Stimulated activated CD8-positive, alpha-beta memory T cell treated with anti-CD3 and anti-CD28 coated beads, Interleukin-12 subunit alpha, Interleukin-12 subunit beta, amount 100 ng/mL, for 4 hours (primary cell): Measurements from ENCODE around the gene SPTBN1.

ENCODE experiments used
- DNase-seq: peaks from one replicate; pipeline ENCODE4 v3.0.0-alpha.2; 2020; ENCODE audit warnings: low read depth

SPTBN1 gene

DNA sequence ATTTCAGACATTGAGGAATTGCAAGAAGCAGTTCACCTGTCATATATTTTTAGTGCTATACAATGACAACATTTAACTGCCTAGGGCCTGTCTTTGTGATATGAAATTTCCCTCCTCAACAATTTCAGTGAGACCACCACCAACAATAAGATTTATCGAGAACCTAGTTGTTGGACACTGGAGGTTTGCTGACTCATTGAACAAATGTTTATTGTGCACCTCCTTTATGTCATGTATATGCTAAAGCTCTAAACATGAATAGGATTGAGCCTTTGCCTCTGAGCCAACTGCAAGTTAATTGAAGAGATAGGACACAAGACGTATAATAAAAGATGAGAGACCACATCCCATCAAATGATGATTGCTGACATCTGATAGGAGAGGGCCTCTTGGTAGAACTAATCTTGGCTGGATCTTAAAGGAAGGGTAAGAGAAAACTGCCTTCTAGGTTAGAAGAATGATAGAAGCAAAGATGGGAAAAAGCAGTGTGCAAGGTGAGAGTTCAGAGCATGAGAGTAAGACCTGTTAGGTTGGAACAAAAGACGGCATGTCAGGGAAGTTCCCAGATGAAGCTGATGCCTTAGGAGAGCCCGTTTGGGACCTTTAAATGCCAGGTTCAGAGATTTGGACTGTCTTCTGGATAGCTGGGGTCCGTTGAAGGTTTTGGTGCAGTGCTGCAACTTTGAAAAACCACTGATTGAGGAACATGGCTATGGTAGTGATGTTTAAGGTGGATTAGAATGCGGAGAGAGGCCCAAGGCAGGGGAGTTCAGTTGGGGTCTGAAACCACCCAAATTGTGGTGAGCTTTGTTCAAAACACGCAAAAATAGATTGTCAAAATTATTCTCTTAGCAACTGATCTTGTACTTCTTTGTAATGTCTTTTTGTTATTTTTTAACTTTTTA is 134.3 kb downstream of the SPTBN1 start:
- DNase-seq: no peak

- DNase-seq: no peak
Measured at GRCh38 chr2:54591551-54591950, 135.4 kb downstream of the SPTBN1 start.

DNA sequence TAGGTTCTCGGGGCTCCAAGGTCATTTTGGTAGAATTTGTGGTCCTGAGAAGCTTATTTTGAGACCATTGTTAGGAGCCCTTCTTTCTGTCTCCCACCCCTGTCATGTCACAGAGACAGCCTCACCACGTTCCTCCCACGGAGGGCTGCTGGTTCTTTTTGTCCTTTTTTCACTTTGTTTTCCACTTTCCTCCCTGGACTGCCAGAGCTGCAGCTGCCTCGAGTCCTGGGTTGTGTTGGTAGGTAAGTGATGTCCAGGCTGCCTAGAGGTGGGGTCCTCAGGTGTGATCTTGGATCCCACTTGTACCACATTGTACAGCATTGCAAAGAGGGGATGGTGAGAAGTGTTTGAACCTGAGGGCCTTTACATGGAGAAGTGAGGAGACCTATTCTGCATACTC is 137.1 kb downstream of the SPTBN1 start:
- DNase-seq: no peak

DNA sequence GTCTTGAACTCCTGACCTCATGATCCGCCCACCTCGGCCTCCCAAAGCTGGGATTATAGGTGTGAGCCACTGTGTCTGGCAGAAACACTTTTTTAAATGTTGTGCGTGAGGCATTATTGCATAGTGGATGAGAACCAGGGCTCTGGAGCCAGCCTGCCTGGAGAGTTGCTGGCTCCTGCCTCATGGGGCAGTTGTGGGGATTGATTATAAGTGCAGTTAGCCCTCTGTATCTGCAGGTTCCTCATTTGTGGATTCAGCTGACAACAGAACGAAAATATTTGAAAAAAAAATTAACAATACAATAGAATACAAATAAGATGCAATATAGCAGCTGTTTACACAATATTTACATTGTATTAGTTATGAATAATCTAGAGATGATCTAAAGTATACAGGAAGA is 137.9 kb downstream of the SPTBN1 start:
- no peak for DNase-seq

DNA sequence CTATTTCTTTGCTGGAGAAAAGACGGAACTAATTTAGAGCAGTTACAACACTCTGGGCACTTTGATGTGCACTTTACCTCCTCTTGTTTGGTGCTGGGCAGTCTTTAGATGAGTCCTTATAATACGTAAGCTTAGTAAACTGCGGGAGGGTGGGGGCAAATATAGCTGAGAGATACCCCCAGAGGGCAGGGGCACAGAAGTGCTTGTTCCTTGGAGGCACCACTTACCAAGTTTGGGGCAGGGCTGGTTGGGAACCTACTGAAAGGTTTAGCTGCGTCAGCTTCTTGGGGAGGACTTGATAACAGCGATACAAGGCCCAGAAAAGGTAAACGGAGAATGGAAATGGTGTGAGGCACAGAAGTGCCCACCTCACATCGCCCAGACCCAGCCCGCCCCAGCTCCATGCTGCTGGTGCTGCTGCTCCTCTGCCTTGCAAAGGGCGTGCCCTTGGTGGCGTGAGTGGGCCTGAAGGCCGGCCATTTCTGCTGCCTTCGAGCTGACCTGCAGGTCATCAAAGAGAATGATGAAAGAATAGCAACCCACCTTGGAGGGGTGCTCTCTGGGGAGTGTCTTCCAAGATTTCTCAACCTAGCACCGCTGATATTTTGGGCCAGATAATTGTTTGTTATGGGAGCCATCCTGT is 139.2 kb downstream of the SPTBN1 start:
- no peak for DNase-seq

GRCh38 chr2:54595999-54596902 is 140.1 kb downstream of the SPTBN1 start:
- no peak for DNase-seq

- no peak for DNase-seq
Measured at GRCh38 chr2:54597153-54597848, 141.2 kb downstream of the SPTBN1 start.

GRCh38 chr2:54598347-54599325 is 142.5 kb downstream of the SPTBN1 start:
- DNase-seq: no peak

DNA sequence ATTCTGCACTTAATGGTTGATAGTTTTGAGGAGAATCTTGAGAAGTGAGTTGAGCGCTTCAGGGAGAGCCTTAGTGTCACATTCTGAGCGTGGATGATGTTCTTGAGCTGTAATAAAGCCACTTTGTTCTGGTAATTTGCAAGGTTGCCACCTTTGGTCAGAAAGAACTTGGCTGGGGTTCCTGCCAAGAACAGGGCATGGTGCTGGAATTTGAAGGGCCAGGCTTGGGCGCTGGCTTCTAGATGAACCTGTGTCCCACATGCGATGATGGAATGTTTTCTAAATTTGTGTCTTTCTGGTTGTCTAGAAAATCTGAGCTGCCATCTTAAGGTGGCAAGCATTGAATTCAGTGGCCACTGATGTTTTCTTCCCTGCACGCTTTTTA is 143.2 kb downstream of the SPTBN1 start:
- no peak for DNase-seq

- DNase-seq: no peak
Measured at GRCh38 chr2:54599914-54600313, 143.8 kb downstream of the SPTBN1 start.

DNA sequence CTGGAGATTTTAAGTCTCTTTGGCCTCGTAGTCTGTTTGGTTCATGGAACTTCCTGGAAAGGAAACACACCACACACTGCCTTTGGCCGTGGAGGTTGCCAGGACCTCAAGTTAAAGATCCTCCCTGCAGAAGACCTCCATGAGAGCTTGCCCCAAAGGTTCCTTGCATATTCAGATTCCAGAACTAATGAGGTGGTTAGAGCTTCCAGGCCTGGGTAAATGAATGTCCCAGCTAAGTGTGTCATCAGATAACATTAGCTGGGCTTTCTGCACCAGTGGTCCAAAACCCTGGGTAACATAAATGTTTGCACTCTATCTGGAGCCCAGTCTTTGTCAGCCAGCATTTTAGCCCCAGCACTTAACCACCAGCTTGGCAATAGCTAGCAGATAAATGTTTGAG is 145.2 kb downstream of the SPTBN1 start:
- DNase-seq: no peak

GRCh38 chr2:54602736-54603322 is 146.7 kb downstream of the SPTBN1 start:
- DNase-seq: no peak

DNA sequence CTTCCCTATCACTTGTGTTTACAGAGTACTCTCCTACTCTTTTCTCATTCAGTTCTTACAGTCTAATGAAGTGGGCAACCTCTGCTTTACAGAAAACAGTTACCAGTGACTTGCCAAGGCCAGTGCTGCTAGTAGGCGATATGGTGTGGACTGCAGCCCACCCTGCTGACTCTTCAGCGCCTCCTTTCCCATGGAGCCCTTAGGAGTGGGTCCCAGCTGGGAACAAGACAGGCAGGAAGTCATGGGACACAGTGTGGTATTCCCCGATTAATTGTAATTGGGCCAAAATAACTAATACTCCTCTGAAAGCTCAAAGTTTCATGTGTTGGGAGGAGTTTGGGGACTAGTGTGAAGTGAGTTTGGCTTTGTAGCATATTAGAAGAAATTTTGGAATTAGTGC is 147.2 kb downstream of the SPTBN1 start:
- DNase-seq: no peak

DNA sequence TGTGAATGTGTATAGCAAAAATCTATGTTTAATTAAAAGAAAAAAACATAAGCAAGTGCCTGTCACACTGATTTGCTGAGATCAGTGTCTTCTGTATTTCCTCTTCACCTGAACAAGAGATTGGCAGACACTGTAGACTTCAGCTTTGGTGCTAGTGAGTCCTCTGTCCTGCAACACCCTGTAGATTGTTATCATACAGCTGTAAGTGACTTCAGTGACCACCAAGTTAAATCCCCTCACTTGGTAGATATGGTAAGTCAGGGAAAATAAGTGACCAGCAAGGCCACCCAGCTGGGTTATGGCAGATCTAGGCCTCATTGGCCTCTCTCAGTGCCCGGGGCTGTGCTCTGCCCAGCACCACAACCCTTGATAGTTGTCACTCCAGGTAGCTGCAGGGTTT is 147.7 kb downstream of the SPTBN1 start:
- no peak for DNase-seq

DNA sequence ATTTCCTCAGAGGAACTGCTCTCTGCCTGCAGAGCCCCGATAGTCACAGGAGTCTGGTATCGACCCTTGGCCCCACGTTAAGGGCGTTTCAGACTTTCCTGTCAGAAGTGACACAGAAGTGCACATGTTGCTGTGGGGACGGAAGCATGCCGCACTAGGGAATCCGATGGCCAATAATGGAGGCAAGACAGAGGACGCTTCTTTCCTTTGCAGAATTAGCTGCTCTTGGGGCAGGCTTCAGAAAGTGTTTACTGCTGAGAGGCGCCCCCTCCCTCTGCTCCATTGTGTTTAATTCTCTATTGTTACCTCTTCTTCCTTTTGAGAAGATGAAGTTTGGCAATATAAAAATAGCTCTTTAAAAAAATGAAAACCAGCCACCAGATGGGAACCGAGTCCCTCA is 148.7 kb downstream of the SPTBN1 start:
- DNase-seq: no peak

- no peak for DNase-seq
Measured at GRCh38 chr2:54605836-54606235, 149.7 kb downstream of the SPTBN1 start.

GRCh38 chr2:54606393-54606958 is 150.3 kb downstream of the SPTBN1 start:
- DNase-seq: no peak

GRCh38 chr2:54608224-54608623 is 152.1 kb downstream of the SPTBN1 start:
- no peak for DNase-seq

GRCh38 chr2:54609241-54609640 is 153.1 kb downstream of the SPTBN1 start:
- DNase-seq: no peak

DNA sequence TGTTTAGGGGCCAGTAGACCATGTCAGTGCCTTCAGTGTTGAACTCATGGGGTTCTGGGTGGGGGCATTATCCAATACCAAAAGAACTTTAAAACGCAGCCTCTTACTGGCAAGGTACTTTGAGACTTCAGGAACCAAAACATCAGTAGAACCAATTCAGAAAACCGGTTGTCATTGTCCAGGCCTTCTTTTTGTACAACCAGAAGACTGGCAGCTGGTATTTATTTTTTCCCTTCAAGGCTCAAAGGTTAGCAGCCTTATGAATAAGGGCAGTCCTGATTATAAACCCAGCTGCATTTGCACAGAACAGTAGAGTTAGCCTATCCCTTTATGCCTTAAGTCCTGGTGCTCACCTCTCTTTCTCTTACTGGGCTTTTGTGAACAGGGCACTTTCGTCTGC is 153.5 kb downstream of the SPTBN1 start:
- no peak for DNase-seq
